Ramos (cell line): ENCODE data around the gene RPP21.

Experiments
- in situ Hi-C: fragments of 300-500 bp; cut with MboI; formaldehyde crosslinking; loops from one replicate; pipeline ENCODE4 v1.14.3; 2022; ENCODE audit warnings: low sequenced_read_pairs; ENCODE audit not compliant: unreplicated experiment

Gene RPP21

DNA sequence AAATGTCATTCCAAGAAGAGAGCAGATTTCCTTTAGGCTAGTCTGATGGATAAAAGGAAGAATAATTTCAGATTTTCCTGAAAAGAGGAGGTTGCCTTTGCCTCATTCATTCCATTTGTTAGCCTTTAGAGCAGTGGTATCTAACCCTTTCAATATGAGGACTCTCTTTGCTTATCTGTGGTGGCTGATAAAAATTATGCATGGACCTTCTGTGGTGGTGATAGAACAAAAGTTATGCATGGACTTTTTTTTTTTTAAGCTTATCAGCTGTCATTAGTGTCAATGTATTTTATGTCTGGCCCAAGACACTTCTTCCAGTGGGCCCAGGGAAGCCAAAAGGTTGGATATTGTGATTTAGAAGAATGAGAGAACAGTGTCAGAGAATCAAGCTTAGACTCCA lies 16.6 kb upstream of the RPP21 start:
- in situ Hi-C loops: no loop called here

- in situ Hi-C loops: no loop called here
Observed at GRCh38 chr6:30329331-30329730, 15.6 kb upstream of the RPP21 start.

DNA sequence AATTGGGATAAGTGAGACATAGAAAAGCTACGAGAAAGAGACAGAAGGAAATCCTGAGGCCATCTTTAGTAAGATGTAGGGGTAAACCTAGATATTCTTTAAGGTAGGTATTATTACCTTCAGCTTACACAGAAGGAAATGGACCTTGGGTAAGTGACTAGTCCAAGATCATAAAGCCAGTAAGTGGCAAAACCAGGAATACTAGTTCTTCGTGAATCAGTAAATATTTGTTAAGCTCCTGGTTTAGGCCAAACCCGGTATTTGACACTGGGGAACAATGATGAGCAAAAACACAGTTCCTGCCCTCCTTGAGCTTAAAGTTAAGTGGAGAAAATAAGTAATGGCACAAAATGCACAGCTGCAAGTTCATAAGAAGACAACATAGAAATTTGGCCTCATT lies 13.0 kb upstream of the RPP21 start:
- in situ Hi-C loops: no loop called here

DNA sequence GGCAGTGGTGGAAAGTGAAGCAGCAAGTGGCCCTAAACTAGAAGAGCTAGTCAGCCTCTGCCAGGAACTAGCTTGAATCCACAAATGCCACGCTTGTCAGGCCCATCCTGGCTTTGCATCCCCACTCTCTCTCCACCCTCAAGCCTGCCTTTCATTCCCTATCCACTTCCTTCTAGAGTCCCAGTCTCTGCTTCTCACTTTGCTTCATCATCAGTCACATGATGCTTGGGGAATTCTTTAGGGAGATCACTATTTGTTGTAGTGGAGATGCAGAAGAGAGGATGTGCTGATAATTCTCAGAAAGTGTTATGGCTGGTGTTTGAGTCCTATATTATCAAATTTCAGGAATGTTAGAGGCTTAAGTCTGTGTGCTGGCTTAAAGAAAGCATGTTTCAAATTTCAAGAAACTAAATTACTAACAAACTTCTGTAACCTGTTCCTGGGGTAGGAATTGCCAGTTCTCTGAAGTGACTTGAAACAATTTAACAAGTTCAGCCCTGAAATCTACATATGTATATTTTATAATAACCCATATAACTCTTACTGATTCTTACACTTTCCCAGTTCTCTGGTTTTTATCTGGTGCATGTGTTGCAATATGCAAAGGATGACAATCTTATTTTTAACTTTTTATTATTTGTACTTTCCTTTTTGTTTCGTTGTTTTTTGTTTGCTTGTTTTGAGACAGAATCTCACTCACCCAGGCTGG lies 10.7 kb upstream of the RPP21 start:
- in situ Hi-C loops: no loop called here

- in situ Hi-C loops: no loop called here
Observed at GRCh38 chr6:30340589-30341054, 4.3 kb upstream of the RPP21 start.

DNA sequence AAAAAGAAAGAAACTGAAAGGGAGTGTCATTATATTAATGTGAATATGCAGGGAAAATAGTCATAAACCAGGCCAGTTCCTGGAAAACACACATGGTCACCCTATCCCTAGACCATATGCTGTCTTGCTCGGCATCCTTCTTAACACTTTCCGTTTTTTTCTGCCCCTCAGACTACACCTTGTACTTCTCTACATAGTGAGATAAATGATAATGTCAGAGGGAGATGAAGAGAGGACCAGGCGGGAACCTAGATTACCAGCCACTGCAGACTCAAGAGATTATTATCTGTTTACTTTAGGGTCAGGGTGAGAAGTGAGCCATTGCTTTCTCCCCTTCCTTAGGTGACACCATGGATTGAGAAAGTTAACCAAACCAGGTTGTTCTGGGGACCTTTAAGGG lies 3.7 kb upstream of the RPP21 start:
- in situ Hi-C loops: no loop called here

GRCh38 chr6:30341728-30342127 lies 3.2 kb upstream of the RPP21 start:
- in situ Hi-C loops: no loop called here

GRCh38 chr6:30344191-30344867 lies 627 bp upstream of the RPP21 start:
- in situ Hi-C loops: no loop called here

DNA sequence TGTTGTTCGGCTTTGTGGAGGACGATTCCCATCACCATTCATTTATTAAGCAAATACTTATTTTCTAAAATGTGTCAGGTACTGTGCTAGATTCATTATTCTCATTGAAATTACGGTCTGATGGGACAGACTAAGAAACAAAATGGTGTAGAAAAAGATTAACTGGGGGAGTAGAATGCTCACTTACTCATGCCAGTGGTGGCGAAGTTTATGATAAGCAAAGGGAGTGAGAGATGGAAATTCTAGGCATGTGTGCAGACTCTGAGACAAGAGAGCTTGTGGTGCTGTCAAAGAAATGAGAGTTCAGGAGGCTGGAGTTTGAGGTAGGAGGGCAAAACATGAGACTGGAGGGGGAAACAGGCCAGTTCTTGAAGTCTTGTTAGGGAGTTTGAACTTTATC lies 896 bp downstream of the RPP21 start:
- in situ Hi-C loops: no loop called here

DNA sequence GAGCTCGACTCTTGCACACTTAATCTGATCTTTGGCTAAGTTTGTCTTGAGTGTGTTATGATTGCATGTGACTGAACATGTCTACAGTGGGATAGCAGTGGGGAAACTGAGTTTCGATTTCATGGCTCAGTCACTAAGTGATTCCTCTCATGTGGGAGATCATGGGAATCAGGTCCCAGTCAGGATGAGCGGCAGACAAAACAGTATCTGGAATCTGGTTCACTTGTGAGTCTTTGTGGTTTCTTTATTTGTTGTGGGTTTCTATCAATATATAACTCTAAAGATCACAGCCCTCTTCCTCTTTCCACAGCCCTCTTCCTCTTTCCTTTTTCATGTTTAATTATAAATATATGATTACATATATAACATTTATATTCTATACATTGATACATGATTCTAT lies 4.0 kb downstream of the RPP21 start:
- in situ Hi-C loops: no loop called here

DNA sequence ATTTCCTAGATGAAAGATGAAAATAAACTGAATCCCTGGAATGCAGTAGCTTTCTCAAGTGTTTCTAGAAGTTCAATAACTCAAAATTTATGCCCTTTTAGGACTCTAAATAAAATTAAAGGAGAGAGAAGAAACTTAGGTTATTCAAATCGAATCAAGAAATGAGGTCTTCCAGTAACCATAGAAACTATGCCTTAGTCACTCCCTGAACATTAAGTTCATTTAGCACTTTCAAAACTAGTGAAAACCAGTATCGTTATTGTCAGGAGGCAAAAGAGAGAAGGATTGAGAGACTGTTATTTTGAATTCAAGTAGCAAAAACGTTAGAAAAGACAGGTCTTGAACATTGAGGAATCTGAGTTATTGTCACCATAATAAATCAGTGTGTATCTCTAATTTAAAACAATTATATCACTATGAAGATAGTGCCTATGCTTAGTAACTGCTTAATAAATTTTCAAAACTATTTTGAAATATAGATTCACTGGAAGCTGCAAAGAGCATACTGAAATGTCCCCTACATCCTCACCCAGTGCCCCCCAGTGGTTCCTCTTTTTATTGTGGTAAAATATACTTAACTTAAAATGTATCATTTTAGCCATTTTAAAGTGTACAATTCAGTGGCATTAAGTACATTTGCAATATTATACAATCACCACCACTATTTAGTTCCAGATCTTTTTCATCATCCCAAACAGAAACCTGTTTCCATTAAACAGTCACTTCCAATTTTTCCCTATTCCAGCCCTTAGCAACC lies 4.6 kb downstream of the RPP21 start:
- in situ Hi-C loops: no loop called here

DNA sequence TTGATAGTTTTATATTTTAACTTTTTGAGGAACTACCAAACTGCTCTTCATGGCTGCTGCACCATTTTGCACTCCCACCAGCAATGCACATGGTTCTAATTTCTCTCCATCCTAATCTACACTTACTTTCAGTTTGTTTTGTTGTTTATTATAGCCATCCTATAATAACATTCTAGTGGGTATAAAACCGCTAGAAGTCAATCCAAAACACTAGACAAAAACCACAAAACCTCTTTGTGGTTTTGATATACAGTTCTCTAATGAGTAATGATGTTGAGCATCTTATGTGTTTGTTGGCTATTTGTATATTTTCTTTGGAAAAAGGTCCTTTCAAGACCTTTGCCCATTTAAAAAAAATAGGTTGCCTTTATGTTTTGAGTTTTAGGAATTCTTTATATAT lies 5.6 kb downstream of the RPP21 start:
- in situ Hi-C loops: no loop called here

DNA sequence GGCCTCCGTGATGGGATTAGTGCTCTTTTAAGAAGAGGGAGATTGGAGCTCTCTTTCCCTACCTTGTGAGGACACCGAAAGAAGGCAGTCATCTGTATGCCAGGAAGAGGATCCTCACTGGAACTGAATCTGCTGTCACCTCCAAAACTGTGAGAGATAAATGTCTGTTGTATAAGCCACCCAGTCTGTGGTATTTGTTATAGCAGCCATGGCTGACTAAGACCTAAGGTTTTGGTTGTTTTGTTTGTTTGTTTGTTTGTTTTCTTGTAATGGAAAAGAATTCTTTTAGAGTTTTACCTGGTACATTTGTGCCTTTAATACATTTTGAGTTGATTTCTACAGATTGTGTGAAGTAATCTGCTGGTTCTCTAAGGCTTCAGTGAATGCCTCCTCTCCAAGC lies 7.6 kb downstream of the RPP21 start:
- in situ Hi-C loops: no loop called here

DNA sequence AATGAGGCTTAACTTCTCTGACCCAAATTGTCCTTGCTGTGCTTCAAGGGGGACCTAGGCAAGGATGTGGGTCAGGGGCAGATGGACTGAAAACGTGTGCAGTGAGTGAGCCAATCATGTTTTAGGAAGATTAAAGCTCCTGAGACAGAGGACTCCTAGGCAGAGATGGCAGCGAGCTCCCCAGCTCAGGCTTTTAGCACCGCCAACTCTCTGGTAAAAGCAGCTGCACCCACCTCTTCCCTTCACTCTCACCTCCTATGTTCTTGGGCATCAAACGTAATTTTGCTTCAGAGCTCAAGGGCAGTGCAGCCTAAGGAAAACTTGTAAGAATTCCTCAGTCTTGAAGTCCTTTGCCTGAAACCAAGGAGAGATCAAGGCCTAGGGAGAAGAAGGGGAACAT lies 10.3 kb downstream of the RPP21 start:
- in situ Hi-C loops: no loop called here

GRCh38 chr6:30356536-30356935 lies 11.6 kb downstream of the RPP21 start:
- in situ Hi-C loops: no loop called here

DNA sequence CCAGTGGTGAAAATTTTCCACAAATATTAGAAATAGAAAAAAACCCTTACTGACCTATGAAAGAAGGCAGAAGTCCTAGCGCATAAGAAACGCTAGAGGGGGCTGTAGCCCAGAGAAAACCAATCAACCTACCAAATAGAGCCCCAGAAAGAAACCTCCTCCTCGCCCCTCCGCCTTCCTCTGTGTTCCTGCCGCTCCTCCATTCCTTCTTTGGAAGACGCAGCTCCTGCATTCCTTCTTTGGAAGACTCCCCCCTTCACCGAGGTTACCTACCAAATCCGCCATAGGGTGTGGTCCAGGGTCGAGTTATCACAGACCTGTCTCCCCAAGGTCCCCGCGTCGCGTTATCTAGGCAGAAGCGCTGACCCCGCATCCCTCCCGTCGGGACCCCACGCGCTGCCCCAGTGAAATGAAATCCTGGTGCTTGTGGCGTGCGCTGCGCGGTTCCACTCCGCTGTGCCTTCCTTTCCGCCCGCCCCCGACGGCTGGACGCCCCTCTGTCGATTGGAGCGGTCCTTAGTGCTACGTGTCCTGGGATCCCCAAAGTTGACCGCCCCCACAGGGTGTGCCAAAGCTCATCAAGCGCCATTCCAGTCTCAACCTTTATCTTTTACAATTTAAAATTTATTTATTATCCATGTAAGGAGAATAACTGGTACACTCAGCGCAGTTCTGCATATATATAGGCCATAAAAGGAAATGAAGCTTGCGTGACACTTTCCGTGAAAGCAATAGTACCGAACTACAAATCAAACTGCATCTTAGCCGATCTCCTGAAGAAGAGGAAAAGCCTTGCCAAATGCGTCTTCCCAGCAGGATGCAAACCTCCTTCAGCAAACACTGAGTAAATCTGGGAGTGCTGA lies 13.0 kb downstream of the RPP21 start:
- in situ Hi-C loops: no loop called here

GRCh38 chr6:30359276-30359675 lies 14.3 kb downstream of the RPP21 start:
- in situ Hi-C loops: no loop called here

DNA sequence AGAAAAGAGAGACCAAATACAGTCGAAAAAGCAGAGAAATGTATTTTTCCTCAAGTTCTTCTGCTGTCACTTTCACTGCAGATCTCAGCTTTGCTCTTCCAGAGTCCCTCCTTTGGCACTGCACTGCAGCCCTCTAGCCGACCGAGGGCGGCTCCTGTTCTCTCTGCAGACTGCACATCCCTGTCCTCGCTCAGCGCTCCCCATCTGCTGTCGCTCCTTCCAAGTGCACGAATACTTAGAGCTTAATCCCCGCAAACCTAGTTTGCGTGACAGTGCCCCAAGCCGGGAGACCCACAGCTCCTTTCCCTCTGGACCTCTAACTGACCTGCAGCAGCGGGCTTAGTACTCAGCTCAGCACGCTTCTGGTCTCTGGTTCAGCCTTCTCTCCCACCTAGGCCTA lies 15.2 kb downstream of the RPP21 start:
- in situ Hi-C loops: no loop called here

GRCh38 chr6:30361661-30362060 lies 16.7 kb downstream of the RPP21 start:
- in situ Hi-C loops: no loop called here

DNA sequence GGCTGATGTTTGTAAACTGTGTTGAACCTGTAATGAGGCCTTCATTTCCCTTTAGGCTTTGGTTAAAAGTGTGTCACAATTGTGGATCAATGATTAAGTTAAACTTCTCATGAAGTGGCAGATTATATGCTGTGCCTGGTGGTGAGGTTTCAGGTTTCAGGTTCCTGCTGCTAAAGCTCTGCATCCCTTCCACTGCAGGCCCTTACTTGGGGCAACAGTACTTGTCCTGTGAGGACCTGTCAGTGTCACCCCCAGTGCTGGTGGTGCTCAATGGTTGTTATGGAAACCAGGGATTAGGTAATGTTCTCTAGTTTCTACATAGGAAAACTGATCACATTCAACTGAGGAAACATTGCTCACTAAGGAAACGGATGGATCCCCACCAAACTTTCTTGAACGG lies 18.5 kb downstream of the RPP21 start:
- in situ Hi-C loops: no loop called here
